ENCODE measurements around the gene CDH8. TPM values are rescaled to one million over a fixed set of nuclear protein-coding genes. Genes with fewer than 3 reads are reported as not detected.
"Not testable (repeated sequence)": the region's sequence is repeated elsewhere in the genome, so short reads cannot be mapped to it uniquely, and the experiment has no call there.

The CDH8 gene
- total RNA-seq, 1 donor from 2014 or later: not detected

GRCh38 chr16:61842666-61843065, 193.6 kb downstream of the CDH8 start:
- DNase-seq: no peak

GRCh38 chr16:61836804-61837393, 199.3 kb downstream of the CDH8 start:
- DNase-seq: no peak

GRCh38 chr16:61834082-61834481, 202.2 kb downstream of the CDH8 start:
- no peak for DNase-seq

GRCh38 chr16:61831351-61831917, 204.8 kb downstream of the CDH8 start:
- no peak for DNase-seq

- no peak for DNase-seq
Observed at GRCh38 chr16:61829631-61830030, 206.6 kb downstream of the CDH8 start.

- no peak for DNase-seq
Observed at GRCh38 chr16:61823326-61823725, 212.9 kb downstream of the CDH8 start.

GRCh38 chr16:61820820-61821219, 215.4 kb downstream of the CDH8 start:
- DNase-seq: no peak

- DNase-seq: no peak
Observed at GRCh38 chr16:61820398-61820797, 215.8 kb downstream of the CDH8 start.

- no peak for DNase-seq
Observed at GRCh38 chr16:61818850-61819249, 217.4 kb downstream of the CDH8 start.

GRCh38 chr16:61817583-61818278, 218.5 kb downstream of the CDH8 start:
- DNase-seq: no peak

- DNase-seq: no peak
Observed at GRCh38 chr16:61814726-61815347, 221.4 kb downstream of the CDH8 start.

- no peak for DNase-seq
Observed at GRCh38 chr16:61813339-61813738, 222.9 kb downstream of the CDH8 start.

- no peak for DNase-seq
Observed at GRCh38 chr16:61812251-61812650, 224.0 kb downstream of the CDH8 start.

GRCh38 chr16:61807551-61807950, 228.7 kb downstream of the CDH8 start:
- no peak for DNase-seq

- DNase-seq: not testable (repeated sequence)
Observed at GRCh38 chr16:61801217-61801616, 235.0 kb downstream of the CDH8 start.

GRCh38 chr16:61798741-61799140, 237.5 kb downstream of the CDH8 start:
- DNase-seq: no peak

- DNase-seq: no peak
Observed at GRCh38 chr16:61797961-61798507, 238.2 kb downstream of the CDH8 start.

GRCh38 chr16:61797296-61797795, 238.9 kb downstream of the CDH8 start:
- DNase-seq: no peak

- DNase-seq: no peak
Observed at GRCh38 chr16:61792194-61792909, 243.9 kb downstream of the CDH8 start.

GRCh38 chr16:61791464-61791863, 244.8 kb downstream of the CDH8 start:
- no peak for DNase-seq

- DNase-seq: not testable (repeated sequence)
Observed at GRCh38 chr16:61781855-61782254, 254.4 kb downstream of the CDH8 start.

GRCh38 chr16:61780161-61780560, 256.1 kb downstream of the CDH8 start:
- no peak for DNase-seq

GRCh38 chr16:61770301-61770700, 265.9 kb downstream of the CDH8 start:
- DNase-seq: no peak
